Anterior cingulate cortex (tissue), 58 donors: ENCODE measurements around the gene SART1.

ENCODE experiments used
- DNase-seq, 58 donors: peaks; one replicate each; lab custom pipeline; 2025; lab: John Stamatoyannopoulos, UW

Gene SART1

GRCh38 chr11:65960824-65961266, 689 bp upstream of the SART1 start:
- no peak for DNase-seq

GRCh38 chr11:65962141-65962564, 619 bp downstream of the SART1 start:
- no peak for DNase-seq

GRCh38 chr11:65964906-65965305, 3.4 kb downstream of the SART1 start:
- DNase-seq: no peak

GRCh38 chr11:65965986-65966762, 4.6 kb downstream of the SART1 start:
- DNase-seq: no peak

- no peak for DNase-seq
Observed at GRCh38 chr11:65967329-65967934, 5.9 kb downstream of the SART1 start.

GRCh38 chr11:65968600-65969482, 7.3 kb downstream of the SART1 start:
- DNase-seq: no peak

GRCh38 chr11:65972116-65972515, 10.6 kb downstream of the SART1 start:
- DNase-seq: no peak

- no peak for DNase-seq
Observed at GRCh38 chr11:65973439-65974110, 12.0 kb downstream of the SART1 start.

GRCh38 chr11:65975771-65976170, 14.2 kb downstream of the SART1 start:
- no peak for DNase-seq

- DNase-seq: no peak
Observed at GRCh38 chr11:65976216-65977176, 15.0 kb downstream of the SART1 start.

GRCh38 chr11:65977621-65978390, 16.3 kb downstream of the SART1 start:
- DNase-seq: no peak

- no peak for DNase-seq
Observed at GRCh38 chr11:65978391-65979238, 17.1 kb downstream of the SART1 start.

GRCh38 chr11:65979261-65979759, 17.8 kb downstream of the SART1 start:
- no peak for DNase-seq

- no peak for DNase-seq
Observed at GRCh38 chr11:65981101-65981740, 19.7 kb downstream of the SART1 start.

- DNase-seq: no peak
Observed at GRCh38 chr11:65981972-65982823, 20.7 kb downstream of the SART1 start.
